ENCODE results near the gene CROCC2.

GRCh38 chr2:240875228-240876034 lies 30.7 kb upstream of the CROCC2 start:
- TF ChIP-seq CTCF (IDR thresholded peaks at IDR 0.05), result no peak
- no peak for TF ChIP-seq POLR2A (IDR thresholded peaks at IDR 0.05)
- no peak for TF ChIP-seq POLR2AphosphoS5 (IDR thresholded peaks at IDR 0.05)
- no peak for TF ChIP-seq EP300 (IDR thresholded peaks at IDR 0.05; ENCODE audit: low read depth)
